ENCODE results near the gene PSMG3.

GRCh38 chr7:1542841-1543747 is 26.7 kb downstream of the PSMG3 start:
- no peak for TF ChIP-seq CTCF (IDR thresholded peaks at IDR 0.05)
- no peak for TF ChIP-seq EZH2phosphoT487 (IDR thresholded peaks at IDR 0.05)

Data from neural progenitor cell (in vitro differentiated cells).